Panc1 (cell line): ENCODE results near the gene ELMO2. TPM values are rescaled to one million over a fixed set of nuclear protein-coding genes. Genes with fewer than 3 reads are reported as not detected.

ENCODE experiments used
- ATAC-seq: fragments of 200-7000 bp; cut with Tn5 transposase; 2 replicates; pipeline ENCODE4 v1.9.1; 2020; ENCODE audit warnings: mild to moderate bottlenecking, moderate library complexity
- BruUV-seq: library from RNA; stranded (reverse); fragments of 400-500 nt; replicated peaks from 2 replicates; lab custom pipeline; 2021; lab: Mats Ljungman, UMichigan
- CTCF ChIA-PET: fragments of 300-600 bp; sonication (Branson Sonifier 250); formaldehyde crosslinking; loops from one replicate; lab custom pipeline; 2022; ENCODE audit warnings: antibody characterized with exemption; lab: Charles Lee
- POLR2A ChIA-PET: fragments of 300-600 bp; sonication (Branson Sonifier 250); formaldehyde crosslinking; loops from one replicate; lab custom pipeline; 2022; ENCODE audit warnings: antibody characterized with exemption; lab: Charles Lee
- DNase-seq: peaks from one replicate; pipeline ENCODE4 v3.0.0-alpha.2; 2010; ENCODE audit warnings: low read depth, low spot score
- H3K27ac ChIP-seq: 2 replicates; pipeline ENCODE4 v1.5.1; 2011; ENCODE audit warnings: mild to moderate bottlenecking, low read length, inconsistent platforms
- H3K27me3 ChIP-seq: fragments of 200-500 bp; sonication (Bioruptor generic); 2 replicates; pipeline ENCODE4 v1.6.0; 2014; ENCODE audit warnings: low read length, inconsistent platforms; ENCODE audit not compliant: control insufficient read depth, insufficient read depth
- H3K36me3 ChIP-seq: fragments of 200-500 bp; sonication (Bioruptor generic); 2 replicates; pipeline ENCODE4 v1.5.1; 2014; ENCODE audit warnings: inconsistent platforms, mild to moderate bottlenecking, low read length, moderate library complexity; ENCODE audit not compliant: control insufficient read depth, insufficient read depth
- H3K4me1 ChIP-seq: 2 replicates; pipeline ENCODE4 v1.5.1; 2011; ENCODE audit warnings: inconsistent platforms, mild to moderate bottlenecking, low read length, moderate library complexity; ENCODE audit not compliant: control insufficient read depth, insufficient read depth
- H3K4me3 ChIP-seq, 2 experiments: 2 replicates each; pipeline ENCODE4 v1.5.1; 2011 to 2012; ENCODE audit warnings: low read depth in 2 of 2, low read length in 2 of 2, mild to moderate bottlenecking in 2 of 2, inconsistent platforms in 1 of 2, moderate library complexity in 1 of 2
- H3K9me3 ChIP-seq: fragments of 200-500 bp; sonication (Bioruptor generic); 2 replicates; pipeline ENCODE4 v1.5.1; 2014; ENCODE audit warnings: low read depth, mild to moderate bottlenecking, inconsistent platforms, low read length, moderate library complexity; ENCODE audit not compliant: control insufficient read depth, insufficient read depth
- CTCF ChIP-seq: fragments of 450-650 bp; IDR thresholded peaks from 2 replicates; pipeline ENCODE4 v1.5.1; 2017; ENCODE audit warnings: mild to moderate bottlenecking
- POLR2AphosphoS5 ChIP-seq: IDR thresholded peaks from 2 replicates; pipeline ENCODE4 v1.6.1; 2012; ENCODE audit warnings: mild to moderate bottlenecking, low read depth, low read length, moderate library complexity
- SIN3A ChIP-seq: IDR thresholded peaks from 2 replicates; pipeline ENCODE4 v1.6.1; 2012; ENCODE audit warnings: low read depth, mild to moderate bottlenecking, low read length, moderate library complexity, borderline replicate concordance; ENCODE audit not compliant: insufficient read depth
- TCF7L2 ChIP-seq: IDR thresholded peaks from 2 replicates; pipeline ENCODE4 v1.6.1; 2011; ENCODE audit warnings: mild to moderate bottlenecking, low read depth, low read length, inconsistent platforms
- in situ Hi-C: cut with HindIII; loops from 2 replicates; pipeline ENCODE4 v1.10.0; 2016; ENCODE audit warnings: low sequenced_read_pairs, low pct_unique_long_range_greater_than_20kb
- intact Hi-C: fragments of 100-400 bp; cut with micrococcal nuclease; formaldehyde crosslinking; loops from one replicate; pipeline ENCODE4 v1.10.0; 2022; ENCODE audit not compliant: unreplicated experiment
- total RNA-seq: library from RNA; stranded (reverse); gene quantifications from one replicate; pipeline ENCODE4 v1.2.1, GENCODE V29; 2021; ENCODE audit not compliant: unreplicated experiment
- TF ChIP-seq, protein P1 (sequence below), 2 experiments: IDR thresholded peaks; 2 replicates each; pipeline ENCODE4 v1.6.1; 2011 to 2012; ENCODE audit warnings: low read depth in 2 of 2, control low read depth in 1 of 2, low read length in 1 of 2, mild to moderate bottlenecking in 1 of 2, moderate library complexity in 1 of 2; ENCODE audit not compliant: insufficient read depth in 1 of 2

ELMO2 gene
- total RNA-seq, 1 experiment from 2014 or later = 40.4 TPM

GRCh38 chr20:46342451-46343347 is 63.7 kb downstream of the ELMO2 start:
- Histone ChIP-seq H3K9me3 (no peaks in the 10 kb centered on the region), H3K36me3 (no peaks in the 10 kb centered on the region), H3K4me1 (no peaks in the 10 kb centered on the region), H3K27ac (no peak overlapping the region), H3K27me3 (peaks cover 12% of the 10 kb centered on the region), H3K4me3 (no peak overlapping the region)
- TF ChIP-seq SIN3A = no peak
- TF ChIP-seq, protein P1, sequence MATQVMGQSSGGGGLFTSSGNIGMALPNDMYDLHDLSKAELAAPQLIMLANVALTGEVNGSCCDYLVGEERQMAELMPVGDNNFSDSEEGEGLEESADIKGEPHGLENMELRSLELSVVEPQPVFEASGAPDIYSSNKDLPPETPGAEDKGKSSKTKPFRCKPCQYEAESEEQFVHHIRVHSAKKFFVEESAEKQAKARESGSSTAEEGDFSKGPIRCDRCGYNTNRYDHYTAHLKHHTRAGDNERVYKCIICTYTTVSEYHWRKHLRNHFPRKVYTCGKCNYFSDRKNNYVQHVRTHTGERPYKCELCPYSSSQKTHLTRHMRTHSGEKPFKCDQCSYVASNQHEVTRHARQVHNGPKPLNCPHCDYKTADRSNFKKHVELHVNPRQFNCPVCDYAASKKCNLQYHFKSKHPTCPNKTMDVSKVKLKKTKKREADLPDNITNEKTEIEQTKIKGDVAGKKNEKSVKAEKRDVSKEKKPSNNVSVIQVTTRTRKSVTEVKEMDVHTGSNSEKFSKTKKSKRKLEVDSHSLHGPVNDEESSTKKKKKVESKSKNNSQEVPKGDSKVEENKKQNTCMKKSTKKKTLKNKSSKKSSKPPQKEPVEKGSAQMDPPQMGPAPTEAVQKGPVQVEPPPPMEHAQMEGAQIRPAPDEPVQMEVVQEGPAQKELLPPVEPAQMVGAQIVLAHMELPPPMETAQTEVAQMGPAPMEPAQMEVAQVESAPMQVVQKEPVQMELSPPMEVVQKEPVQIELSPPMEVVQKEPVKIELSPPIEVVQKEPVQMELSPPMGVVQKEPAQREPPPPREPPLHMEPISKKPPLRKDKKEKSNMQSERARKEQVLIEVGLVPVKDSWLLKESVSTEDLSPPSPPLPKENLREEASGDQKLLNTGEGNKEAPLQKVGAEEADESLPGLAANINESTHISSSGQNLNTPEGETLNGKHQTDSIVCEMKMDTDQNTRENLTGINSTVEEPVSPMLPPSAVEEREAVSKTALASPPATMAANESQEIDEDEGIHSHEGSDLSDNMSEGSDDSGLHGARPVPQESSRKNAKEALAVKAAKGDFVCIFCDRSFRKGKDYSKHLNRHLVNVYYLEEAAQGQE (IDR thresholded peaks at IDR 0.05; ENCODE audit: insufficient read depth in 1 of 2, low read depth in 2 of 2, low read length in 1 of 2) = no peak
- no peak for TF ChIP-seq POLR2AphosphoS5
- TF ChIP-seq CTCF = no peak
- no peak for TF ChIP-seq TCF7L2
- no peak for DNase-seq
- no peak for ATAC-seq
- ChIA-PET CTCF (interaction anchor here (0.6 kb wide), 1 partner anchor 195 kb away, joined by 3 read pairs; no protein-coding TSS in a partner anchor), POLR2A (no interaction called here)
- in situ Hi-C loops (no loop called here), intact Hi-C loops (no loop called here)
- BruUV-seq = no TSS peak

GRCh38 chr20:46342010-46342378 is 64.4 kb downstream of the ELMO2 start:
- no peak for ATAC-seq
- POLR2A ChIA-PET = no interaction called here
- in situ Hi-C loops = no loop called here

More at GRCh38 chr20:46342010-46342378, 64.4 kb downstream of the ELMO2 start:
- Histone ChIP-seq H3K9me3 (no peaks in the 10 kb centered on the region), H3K27ac (no peak overlapping the region), H3K27me3 (peaks cover 12% of the 10 kb centered on the region), H3K4me1 (no peaks in the 10 kb centered on the region), H3K4me3 (no peak overlapping the region), H3K36me3 (no peaks in the 10 kb centered on the region)
- CTCF ChIA-PET = interaction anchor here (0.6 kb wide), 1 partner anchor 194 kb away, joined by 3 read pairs; no protein-coding TSS in a partner anchor
- BruUV-seq = no TSS peak
- intact Hi-C loops = no loop called here
- no peak for DNase-seq
- TF ChIP-seq TCF7L2 (no peak), CTCF (no peak), POLR2AphosphoS5 (no peak), SIN3A (no peak)
- TF ChIP-seq, protein P1 (IDR thresholded peaks at IDR 0.05; ENCODE audit: insufficient read depth in 1 of 2, low read depth in 2 of 2, low read length in 1 of 2) = no peak
